Right lobe of liver (tissue), 6 donors: ENCODE measurements around the gene PEAK1. TPM values are rescaled to one million over a fixed set of nuclear protein-coding genes. Genes with fewer than 3 reads are reported as not detected.

Experiments
- ATAC-seq, 4 donors: fragments of 200-7000 bp; cut with Tn5 transposase; one replicate each; pipeline ENCODE4 v1.9.1; 2020; ENCODE audit warnings: mild to moderate bottlenecking in 4 of 4, moderate library complexity in 4 of 4
- DNase-seq, 3 donors: peaks; one replicate each; pipeline ENCODE4 v3.0.0-alpha.2; 2020
- H3K27ac ChIP-seq, 3 donors: fragments of 200-600 bp; one replicate each; pipeline ENCODE4 v1.8.0; 2022
- H3K27me3 ChIP-seq, 2 donors: fragments of 200-600 bp; one replicate each; pipeline ENCODE4 v1.8.0; 2022
- H3K36me3 ChIP-seq, 4 donors: fragments of 200-600 bp; sonication (generic) in 1 of 4; one replicate each; pipeline versions ENCODE4 v1.5.1 to v1.8.0; 2017 to 2022; ENCODE audit warnings: control low read depth in 1 of 4
- H3K4me1 ChIP-seq, 4 donors: fragments of 200-600 bp; sonication (generic) in 1 of 4; one replicate each; pipeline versions ENCODE4 v1.5.1 to v1.8.0; 2017 to 2022; ENCODE audit warnings: control low read depth in 1 of 4
- H3K4me3 ChIP-seq, 3 donors: fragments of 200-600 bp; one replicate each; pipeline ENCODE4 v1.8.0; 2022
- H3K9me3 ChIP-seq, 4 donors: fragments of 200-600 bp; sonication (generic) in 1 of 4; one replicate each; pipeline versions ENCODE4 v1.5.1 to v1.8.0; 2017 to 2022; ENCODE audit warnings: control low read depth in 1 of 4
- CTCF ChIP-seq, 4 donors: fragments of 200-600 bp in 3 of 4; fragments of 450-650 bp in 1 of 4; IDR thresholded peaks; one replicate each; pipeline versions ENCODE4 v1.5.1 to v1.8.0; 2016 to 2022; ENCODE audit warnings: antibody characterized with exemption in 4 of 4, mild to moderate bottlenecking in 2 of 4
- POLR2A ChIP-seq: fragments of 450-650 bp; IDR thresholded peaks from one replicate; pipeline ENCODE4 v1.6.1; 2017; ENCODE audit warnings: antibody characterized with exemption, mild to moderate bottlenecking
- WGBS: methylation state at CpG from one replicate; pipeline ENCODE4 v1.1.6; 2018; ENCODE audit warnings: low coverage, low lambda C conversion rate; ENCODE audit not compliant: insufficient coverage; ENCODE audit errors: missing lambda C conversion rate; 5-methylcytosine and 5-hydroxymethylcytosine counted together
- intact Hi-C, 2 donors: fragments of 100-400 bp; cut with DNase I; formaldehyde crosslinking; loops; one replicate each; pipeline versions ENCODE4 v1.11.2 to v1.14.1; 2022
- total RNA-seq, 6 experiments: library from RNA; depleted of rRNA in 2 of 6; stranded (reverse); fragments of >200 nt in 2 of 6; fragmentation: NEBNext Ultra II Directional in 3 of 6; extraction: Animal tissue kit (Norgen Biotek cat#: 25700) in 3 of 6; gene quantifications; one replicate each; pipeline versions ENCODE4 v1.1.0 to v1.2.4, GENCODE V29; 2016 to 2023
- donor health status: DM: no; HTN: yes; CAD: no.
- donor health status: DM: no; HTN: no; CAD: no.
- donor health status: DM: no; HTN: no; CAD: no.
- donor health status: DM: no; HTN: yes; CAD: no.
- donor health status: DM: no; HTN: yes; CAD: no.

The PEAK1 gene
- total RNA-seq, 6 experiments from 2014 or later = 5.9 to 18.4 (median 10.1) TPM

- ATAC-seq (no peak), DNase-seq (no peak)
- intact Hi-C loops = no loop called here
- TF ChIP-seq POLR2A = no peak
- TF ChIP-seq CTCF (IDR thresholded peaks at IDR 0.05) = no peak
- Histone ChIP-seq H3K4me1 (peaks cover 0 to 6% (median 0%) of the 10 kb centered on the region in 4 donors), H3K36me3 (no peaks in the 10 kb centered on the region), H3K9me3 (no peaks in the 10 kb centered on the region), H3K27ac (no peak overlapping the region), H3K4me3 (no peak overlapping the region), H3K27me3 (no peaks in the 10 kb centered on the region)
- 88% methylated on average over 3 of the region's 3 CpGs for WGBS
These were observed 236.8 kb downstream of the PEAK1 start for GRCh38 chr15:77183066-77183465.

GRCh38 chr15:77181305-77182074 lies 238.4 kb downstream of the PEAK1 start:
- Histone ChIP-seq H3K4me3 (no peak overlapping the region), H3K4me1 (peaks cover 0 to 6% (median 0%) of the 10 kb centered on the region in 4 donors), H3K9me3 (no peaks in the 10 kb centered on the region), H3K36me3 (no peaks in the 10 kb centered on the region), H3K27me3 (no peaks in the 10 kb centered on the region), H3K27ac (no peak overlapping the region)
- 73% methylated on average over 5 of the region's 5 CpGs for WGBS
- TF ChIP-seq CTCF (IDR thresholded peaks at IDR 0.05) (no peak), POLR2A (no peak)
- intact Hi-C loops = no loop called here
- ATAC-seq (peak in 1 of 4 donors; percentile 11), DNase-seq (no peak)

- H3K27me3 ChIP-seq = no peaks in the 10 kb centered on the region
- H3K36me3 ChIP-seq = no peaks in the 10 kb centered on the region
- H3K4me1 ChIP-seq = peaks cover 0 to 6% (median 0%) of the 10 kb centered on the region in 4 donors
- H3K9me3 ChIP-seq = no peaks in the 10 kb centered on the region
- intact Hi-C loops = no loop called here
- WGBS = 77% methylated on average over 5 of the region's 5 CpGs
- TF ChIP-seq POLR2A = no peak
- TF ChIP-seq CTCF (IDR thresholded peaks at IDR 0.05) = no peak
- no peak for DNase-seq
- H3K27ac ChIP-seq = no peak overlapping the region
- ATAC-seq = peak in 1 of 4 donors; percentile 19
- no peak overlapping the region for H3K4me3 ChIP-seq
These were observed 239.1 kb downstream of the PEAK1 start for GRCh38 chr15:77180757-77181156.

GRCh38 chr15:77180270-77180669 lies 239.6 kb downstream of the PEAK1 start:
- ATAC-seq = no peak

More at GRCh38 chr15:77180270-77180669, 239.6 kb downstream of the PEAK1 start:
- Histone ChIP-seq H3K4me1 (peaks cover 0 to 6% (median 0%) of the 10 kb centered on the region in 4 donors), H3K36me3 (no peaks in the 10 kb centered on the region), H3K27ac (no peak overlapping the region), H3K9me3 (no peaks in the 10 kb centered on the region), H3K4me3 (no peak overlapping the region), H3K27me3 (no peaks in the 10 kb centered on the region)
- no peak for TF ChIP-seq CTCF (IDR thresholded peaks at IDR 0.05)
- no peak for TF ChIP-seq POLR2A
- intact Hi-C loops = no loop called here
- WGBS = 90% methylated on average over 5 of the region's 6 CpGs
- DNase-seq = no peak
